ENCODE data around the gene DMWD.

DMWD gene

GRCh38 chr19:45782162-45782691 lies 10.4 kb downstream of the DMWD start, which contains the start of gene DMPK:
DMPK (minus strand) TSS chr19:45782490; CDS start chr19:45782352, 138 bp downstream.
- no peaks in the 10 kb centered on the region for H3K4me1 ChIP-seq (ENCODE audit: insufficient read depth, low read length)
- H3K36me3 ChIP-seq (ENCODE audit: insufficient read depth, low read length) = peaks cover 39% of the 10 kb centered on the region
- TF ChIP-seq CTCF (IDR thresholded peaks at IDR 0.05; ENCODE audit: borderline replicate concordance, extremely low read depth, low read length, poor library complexity, severe bottlenecking) (no peak), EZH2 (IDR thresholded peaks at IDR 0.05; ENCODE audit: borderline replicate concordance, low read depth, low read length, severe bottlenecking) (no peak)
- no peak within 1 kb of the TSS for H3K4me2 ChIP-seq (ENCODE audit: insufficient read depth, low read length)
- no peak within 1 kb of the TSS for H3K4me3 ChIP-seq (ENCODE audit: low read depth in 1 of 2, low read length in 2 of 2)
- no peak for DNase-seq
- no peaks in the 10 kb centered on the region for H3K9me3 ChIP-seq (ENCODE audit: insufficient read depth, low read length, severe bottlenecking)
- no peak for ATAC-seq (ENCODE audit: insufficient read depth, low read depth)
- H3K27me3 ChIP-seq (ENCODE audit: insufficient read depth, low read length, poor library complexity) = no peaks in the 10 kb centered on the region
- peaks cover 40% of the 10 kb centered on the region for H4K20me1 ChIP-seq (ENCODE audit: insufficient read depth, low read length)
- no peaks in the 10 kb centered on the region for H3K79me2 ChIP-seq (ENCODE audit: insufficient read depth, low read length)
- no peak within 1 kb of the TSS for H3K9ac ChIP-seq (ENCODE audit: low read depth, low read length)
- H2AFZ ChIP-seq (ENCODE audit: low read depth, low read length) = no peak within 1 kb of the TSS
- H3K27ac ChIP-seq (ENCODE audit: low read length) = no peak within 1 kb of the TSS

- H3K4me2 ChIP-seq (ENCODE audit: insufficient read depth, low read length) = no peak overlapping the region
- no peaks in the 10 kb centered on the region for H3K9me3 ChIP-seq (ENCODE audit: insufficient read depth, low read length, severe bottlenecking)
- no peaks in the 10 kb centered on the region for H3K27me3 ChIP-seq (ENCODE audit: insufficient read depth, low read length, poor library complexity)
Observed at GRCh38 chr19:45781214-45782161, 11.2 kb downstream of the DMWD start.

DNA sequence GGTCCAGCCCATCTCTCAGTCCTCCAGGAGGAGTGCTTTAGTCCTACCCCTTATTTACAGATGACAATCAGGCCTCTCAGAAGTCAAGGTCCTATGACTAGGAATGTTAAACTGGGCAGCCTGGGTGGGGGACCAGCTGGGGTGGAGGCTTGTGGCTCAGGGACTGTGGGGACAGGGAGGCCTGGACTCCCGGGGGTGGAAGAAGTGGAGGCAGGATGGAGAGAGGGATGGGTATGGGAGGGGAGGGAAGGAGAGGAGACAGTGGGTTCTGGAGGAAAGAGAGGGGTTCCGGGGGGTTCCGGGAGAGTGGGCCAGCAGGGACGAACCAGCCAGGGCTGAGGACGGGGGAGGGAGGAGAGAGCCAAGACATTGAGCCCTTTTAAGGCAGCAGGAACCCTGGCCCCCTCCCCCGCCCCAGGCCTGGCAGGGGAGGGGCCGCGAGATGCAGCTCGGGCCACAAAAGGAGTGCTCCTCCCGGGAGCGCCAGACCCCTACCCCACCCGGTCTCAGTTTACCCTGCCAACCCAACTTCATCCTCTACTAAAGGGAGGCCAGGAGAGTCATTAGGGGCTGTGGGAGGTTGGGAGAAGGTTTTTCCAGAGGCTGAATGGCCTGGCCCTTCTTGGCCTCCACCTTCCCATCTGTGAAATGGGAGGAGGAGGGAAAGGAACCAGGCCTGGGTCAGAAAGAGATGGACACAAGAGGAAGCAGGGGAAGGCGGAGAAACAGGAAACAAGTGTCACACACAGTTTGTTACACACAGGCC lies 12.0 kb downstream of the DMWD start:
- H4K20me1 ChIP-seq (ENCODE audit: insufficient read depth, low read length) = peaks cover 27% of the 10 kb centered on the region
- H3K36me3 ChIP-seq (ENCODE audit: insufficient read depth, low read length) = peaks cover 30% of the 10 kb centered on the region
- no peaks in the 10 kb centered on the region for H3K27me3 ChIP-seq (ENCODE audit: insufficient read depth, low read length, poor library complexity)
- no peak overlapping the region for H3K4me3 ChIP-seq (ENCODE audit: low read depth in 1 of 2, low read length in 2 of 2)
- DNase-seq (no peak), ATAC-seq (ENCODE audit: insufficient read depth, low read depth) (no peak)
- no peak overlapping the region for H3K27ac ChIP-seq (ENCODE audit: low read length)
- no peak overlapping the region for H3K4me2 ChIP-seq (ENCODE audit: insufficient read depth, low read length)
- no peaks in the 10 kb centered on the region for H3K9me3 ChIP-seq (ENCODE audit: insufficient read depth, low read length, severe bottlenecking)
- no peaks in the 10 kb centered on the region for H3K79me2 ChIP-seq (ENCODE audit: insufficient read depth, low read length)
- H2AFZ ChIP-seq (ENCODE audit: low read depth, low read length) = no peak overlapping the region
- TF ChIP-seq EZH2 (IDR thresholded peaks at IDR 0.05; ENCODE audit: borderline replicate concordance, low read depth, low read length, severe bottlenecking) = no peak
- TF ChIP-seq CTCF (IDR thresholded peaks at IDR 0.05; ENCODE audit: borderline replicate concordance, extremely low read depth, low read length, poor library complexity, severe bottlenecking) = no peak
- no peaks in the 10 kb centered on the region for H3K4me1 ChIP-seq (ENCODE audit: insufficient read depth, low read length)
- H3K9ac ChIP-seq (ENCODE audit: low read depth, low read length) = no peak overlapping the region

More at GRCh38 chr19:45781214-45782161, 11.2 kb downstream of the DMWD start:
- no peaks in the 10 kb centered on the region for H3K4me1 ChIP-seq (ENCODE audit: insufficient read depth, low read length)
- DNase-seq (no peak), ATAC-seq (ENCODE audit: insufficient read depth, low read depth) (0 out of 3 replicates have a peak, but pooled peaks have one; percentile 19)
- no peak overlapping the region for H2AFZ ChIP-seq (ENCODE audit: low read depth, low read length)
- no peak overlapping the region for H3K9ac ChIP-seq (ENCODE audit: low read depth, low read length)
- H3K4me3 ChIP-seq (ENCODE audit: low read depth in 1 of 2, low read length in 2 of 2) = no peak overlapping the region
- peaks cover 34% of the 10 kb centered on the region for H4K20me1 ChIP-seq (ENCODE audit: insufficient read depth, low read length)
- peaks cover 38% of the 10 kb centered on the region for H3K36me3 ChIP-seq (ENCODE audit: insufficient read depth, low read length)
- TF ChIP-seq CTCF (IDR thresholded peaks at IDR 0.05; ENCODE audit: borderline replicate concordance, extremely low read depth, low read length, poor library complexity, severe bottlenecking) (no peak), EZH2 (IDR thresholded peaks at IDR 0.05; ENCODE audit: borderline replicate concordance, low read depth, low read length, severe bottlenecking) (no peak)
- no peaks in the 10 kb centered on the region for H3K79me2 ChIP-seq (ENCODE audit: insufficient read depth, low read length)
- H3K27ac ChIP-seq (ENCODE audit: low read length) = no peak overlapping the region
